H1 (cell line): ENCODE data around the gene CEP192. TPM values are rescaled to one million over a fixed set of nuclear protein-coding genes. Genes with fewer than 3 reads are reported as not detected.

Experiments
- CHD7 ChIP-seq: fragments of 300-600 bp; sonication (generic); IDR thresholded peaks from 2 replicates; pipeline ENCODE4 v1.7.1; 2012; ENCODE audit warnings: low read length, moderate library complexity, mild to moderate bottlenecking, inconsistent platforms; ENCODE audit not compliant: insufficient replicate concordance
- GTF2F1 ChIP-seq: IDR thresholded peaks from 2 replicates; pipeline ENCODE4 v1.6.1; 2012; ENCODE audit warnings: low read depth, low read length, improper control_type of control experiment, borderline replicate concordance
- polyA plus RNA-seq, 7 experiments: library from polyadenylated mRNA; depleted of rRNA in 3 of 7; stranded (reverse) in 5 of 7; unstranded in 2 of 7; fragments of >200 nt in 5 of 7; fragments of 200-250 nt in 2 of 7; gene quantifications; 1 replicate in 5 of 7; 2 replicates in 1 of 7; 4 replicates in 1 of 7; pipeline versions ENCODE4 v1.2.1 to v1.2.3, GENCODE V29; 2011 to 2013; ENCODE audit warnings: missing spikeins in 2 of 7, mixed read lengths in 2 of 7
- total RNA-seq: library from RNA; stranded (reverse); fragmentation: NEBNext Ultra II Directional; extraction: Animal tissue kit (Norgen Biotek cat#: 25700); gene quantifications from 2 replicates; pipeline ENCODE4 v1.2.1, GENCODE V29; 2021

Gene CEP192
- total and polyA plus RNA-seq, 2 of the 8 experiments (the other 6 are each of a cell fraction or from before 2014, with no cell fraction given), result 13.4 to 23.1 TPM

GRCh38 chr18:13145636-13146190 is 154.6 kb downstream of the CEP192 start (continued):
- TF ChIP-seq CHD7 (no peak), GTF2F1 (no peak)
